Transverse colon (tissue), 4 donors: ENCODE results near the gene BANP. TPM values are rescaled to one million over a fixed set of nuclear protein-coding genes. Genes with fewer than 3 reads are reported as not detected.
"Not testable (repeated sequence)": the region's sequence is repeated elsewhere in the genome, so short reads cannot be mapped to it uniquely, and the experiment has no call there.

Source experiments
- DNase-seq: peaks from one replicate; pipeline ENCODE4 v3.0.0-alpha.2; 2019
- H3K27ac ChIP-seq, 4 donors: fragments of 200-600 bp; sonication (generic); 2 replicates each; pipeline ENCODE4 v1.5.1; 2016 to 2018; ENCODE audit warnings: inconsistent platforms in 4 of 4
- H3K27me3 ChIP-seq: fragments of 200-600 bp; sonication (generic); 2 replicates; pipeline ENCODE4 v1.5.1; 2017; ENCODE audit warnings: inconsistent platforms
- H3K36me3 ChIP-seq, 4 donors: fragments of 200-600 bp; sonication (generic); 2 replicates each; pipeline ENCODE4 v1.5.1; 2017 to 2019; ENCODE audit warnings: inconsistent platforms in 4 of 4
- H3K4me1 ChIP-seq, 4 donors: fragments of 200-600 bp; sonication (generic); 2 replicates each; pipeline ENCODE4 v1.5.1; 2017 to 2020; ENCODE audit warnings: inconsistent platforms in 4 of 4
- H3K4me3 ChIP-seq, 4 donors: fragments of 200-600 bp; sonication (generic); 1 replicate in 1 of 4; 2 replicates in 3 of 4; pipeline versions ENCODE4 v1.5.1 to v1.6.1; 2017 to 2019; ENCODE audit warnings: inconsistent platforms in 4 of 4
- H3K9me3 ChIP-seq, 2 donors: fragments of 200-600 bp; sonication (generic); 2 replicates each; pipeline ENCODE4 v1.5.1; 2017 to 2019; ENCODE audit warnings: inconsistent platforms in 2 of 2
- EP300 ChIP-seq: sonication (generic); formaldehyde crosslinking; IDR thresholded peaks from one replicate; pipeline ENCODE4 v1.6.1; 2017; ENCODE audit warnings: antibody characterized with exemption, low read depth
- POLR2A ChIP-seq: fragments of 450-650 bp; IDR thresholded peaks from one replicate; pipeline ENCODE4 v1.6.1; 2016; ENCODE audit warnings: antibody characterized with exemption, mild to moderate bottlenecking, moderate library complexity
- POLR2AphosphoS5 ChIP-seq, 3 donors: sonication (generic); formaldehyde crosslinking; IDR thresholded peaks; one replicate each; pipeline ENCODE4 v1.6.1; 2016; ENCODE audit warnings: antibody characterized with exemption in 3 of 3
- WGBS, 2 donors: methylation state at CpG; one replicate each; pipeline ENCODE4 v1.1.5; 2018; ENCODE audit warnings: low coverage in 1 of 2; 5-methylcytosine and 5-hydroxymethylcytosine counted together
- in situ Hi-C, 4 donors: fragments of 200-750 bp; cut with MboI; loops; one replicate each; pipeline versions ENCODE4 v1.15.0 to v1.15.1; 2017; ENCODE audit warnings: low sequenced_read_pairs in 3 of 4, low pct_ligation_motif_present in 1 of 4, low pct_unique_long_range_greater_than_20kb in 1 of 4
- intact Hi-C: fragments of 100-400 bp; cut with DNase I; formaldehyde crosslinking; loops from one replicate; pipeline ENCODE4 v1.15.1; 2023; ENCODE audit warnings: low total_unique reads
- total RNA-seq, 4 donors: library from RNA; depleted of rRNA; stranded (reverse); fragments of >200 nt; gene quantifications; one replicate each; pipeline ENCODE4 v1.1.0, GENCODE V29; 2016
- TF ChIP-seq, protein P1 (sequence below), 5 experiments: fragments of 200-600 bp in 3 of 5; fragments of 450-650 bp in 2 of 5; sonication (generic) in 3 of 5; IDR thresholded peaks; 1 replicate in 2 of 5; 2 replicates in 3 of 5; pipeline ENCODE4 v1.5.1; 2016 to 2017; ENCODE audit warnings: antibody characterized with exemption in 5 of 5, inconsistent platforms in 3 of 5, mild to moderate bottlenecking in 2 of 5, moderate library complexity in 1 of 5

BANP gene
- total RNA-seq, 4 donors from 2014 or later = 15.3 to 25.1 (median 18.7) TPM

DNA sequence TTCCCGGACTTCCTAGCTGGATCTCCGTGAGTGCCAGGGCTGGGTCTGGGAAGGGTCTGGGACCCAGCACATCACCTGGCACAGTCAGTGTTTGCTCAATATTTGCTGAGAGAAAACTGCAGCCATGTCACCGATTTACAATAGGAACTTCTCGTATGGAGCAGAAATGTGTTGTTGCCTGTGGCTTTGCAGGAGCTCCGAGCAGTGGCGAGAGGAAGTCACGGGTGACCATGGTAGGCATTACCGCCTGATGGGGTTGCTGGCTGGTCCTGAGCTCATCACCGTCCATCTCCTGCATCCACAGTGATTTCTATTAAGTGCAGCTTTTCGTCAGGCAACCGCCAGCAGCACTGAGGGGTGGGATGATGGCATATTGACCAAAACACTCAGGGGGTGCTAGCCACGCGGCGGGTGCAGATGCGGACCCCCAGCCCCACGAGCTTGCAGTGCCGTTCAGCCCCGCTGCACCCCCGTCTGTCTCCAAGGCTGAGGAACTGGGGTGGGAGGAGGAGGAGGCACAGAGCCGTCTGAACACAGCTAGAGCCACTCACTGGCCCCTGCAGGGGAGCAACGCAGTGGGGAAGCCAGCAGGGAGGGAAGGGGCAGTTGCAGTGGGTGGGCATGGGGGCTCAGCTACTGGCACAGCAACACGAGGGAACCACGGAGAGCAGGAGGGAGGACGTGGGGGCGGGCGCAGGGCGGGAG, 37.1 kb upstream of the BANP start:
- 75 to 83% methylated on average over 6 to 27 of the region's 27 CpGs for WGBS, 2 donors

DNA sequence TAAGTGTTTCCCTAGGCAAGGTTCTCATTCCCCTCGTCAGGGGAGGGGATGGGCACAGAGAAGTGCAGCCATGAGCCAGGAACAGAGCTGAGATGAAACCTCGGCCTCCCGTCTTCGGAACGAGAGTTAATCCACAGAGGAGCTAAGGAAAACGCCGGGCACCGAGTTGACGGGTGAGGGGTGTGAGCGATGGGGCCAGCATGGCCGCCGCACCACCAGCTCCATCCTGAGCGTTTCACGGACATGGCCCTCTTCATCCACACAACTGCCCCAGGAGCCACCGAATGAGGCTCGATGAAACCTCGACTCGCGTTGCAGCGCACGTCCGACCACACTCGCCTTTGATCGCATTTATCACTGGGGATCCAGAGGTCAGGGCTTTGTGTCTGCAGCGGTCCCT, 36.4 kb upstream of the BANP start:
- TF ChIP-seq POLR2A (no peak), POLR2AphosphoS5 (IDR thresholded peaks at IDR 0.05) (no peak), EP300 (no peak)
- TF ChIP-seq, protein P1, sequence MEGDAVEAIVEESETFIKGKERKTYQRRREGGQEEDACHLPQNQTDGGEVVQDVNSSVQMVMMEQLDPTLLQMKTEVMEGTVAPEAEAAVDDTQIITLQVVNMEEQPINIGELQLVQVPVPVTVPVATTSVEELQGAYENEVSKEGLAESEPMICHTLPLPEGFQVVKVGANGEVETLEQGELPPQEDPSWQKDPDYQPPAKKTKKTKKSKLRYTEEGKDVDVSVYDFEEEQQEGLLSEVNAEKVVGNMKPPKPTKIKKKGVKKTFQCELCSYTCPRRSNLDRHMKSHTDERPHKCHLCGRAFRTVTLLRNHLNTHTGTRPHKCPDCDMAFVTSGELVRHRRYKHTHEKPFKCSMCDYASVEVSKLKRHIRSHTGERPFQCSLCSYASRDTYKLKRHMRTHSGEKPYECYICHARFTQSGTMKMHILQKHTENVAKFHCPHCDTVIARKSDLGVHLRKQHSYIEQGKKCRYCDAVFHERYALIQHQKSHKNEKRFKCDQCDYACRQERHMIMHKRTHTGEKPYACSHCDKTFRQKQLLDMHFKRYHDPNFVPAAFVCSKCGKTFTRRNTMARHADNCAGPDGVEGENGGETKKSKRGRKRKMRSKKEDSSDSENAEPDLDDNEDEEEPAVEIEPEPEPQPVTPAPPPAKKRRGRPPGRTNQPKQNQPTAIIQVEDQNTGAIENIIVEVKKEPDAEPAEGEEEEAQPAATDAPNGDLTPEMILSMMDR (IDR thresholded peaks at IDR 0.05) = no peak
- no peaks in the 10 kb centered on the region for H3K9me3 ChIP-seq
- no peaks in the 10 kb centered on the region for H3K4me1 ChIP-seq
- no peak overlapping the region for H3K4me3 ChIP-seq
- intact Hi-C loops = no loop called here
- no peak for DNase-seq
- WGBS, 2 donors = 92% methylated on average over 25 of the region's 25 CpGs; no CpG with 5 or more reads in 1 of the 2 donors
- in situ Hi-C loops = loop anchor here in 1 of 4 donors (25.0 kb wide), 1 partner anchor 128 kb away; no protein-coding TSS in a partner anchor
- H3K27me3 ChIP-seq = peaks cover 10% of the 10 kb centered on the region
- no peaks in the 10 kb centered on the region for H3K36me3 ChIP-seq
- H3K27ac ChIP-seq = no peak overlapping the region

More for the DNA sequence above, 37.1 kb upstream of the BANP start:
- peaks cover 10% of the 10 kb centered on the region for H3K27me3 ChIP-seq
- H3K4me3 ChIP-seq, intact Hi-C loops, H3K27ac ChIP-seq, DNase-seq, H3K4me1 ChIP-seq, H3K9me3 ChIP-seq, H3K36me3 ChIP-seq: not testable (repeated sequence)
- in situ Hi-C loops = loop anchor here in 1 of 4 donors (25.0 kb wide), 1 partner anchor 127 kb away; no protein-coding TSS in a partner anchor

DNA sequence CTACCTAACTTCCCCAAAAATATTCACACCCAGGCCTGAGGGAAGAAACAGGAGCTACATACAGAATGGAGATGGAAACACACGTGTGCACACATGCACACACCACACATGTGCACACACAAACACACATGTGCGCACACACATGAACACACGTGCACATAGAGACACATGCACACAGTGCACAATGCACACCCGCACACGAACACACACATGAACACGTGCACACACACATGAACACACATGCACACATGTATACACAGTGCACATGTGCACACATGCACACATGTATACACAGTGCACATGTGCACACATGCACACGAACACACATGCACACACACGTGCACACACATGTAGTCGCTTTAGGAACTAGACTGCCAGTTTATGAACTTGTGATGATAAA, 33.7 kb upstream of the BANP start:
- intact Hi-C loops (no loop called here), in situ Hi-C loops (loop anchor here in 1 of 4 donors (25.0 kb wide), 1 partner anchor 130 kb away; no protein-coding TSS in a partner anchor)
- H3K27me3 ChIP-seq = peaks cover 7% of the 10 kb centered on the region
- TF ChIP-seq POLR2AphosphoS5 (IDR thresholded peaks at IDR 0.05) (no peak), EP300 (no peak), POLR2A (no peak)
- TF ChIP-seq, protein P1 (IDR thresholded peaks at IDR 0.05) = no peak
- H3K27ac ChIP-seq = no peak overlapping the region
- no peaks in the 10 kb centered on the region for H3K36me3 ChIP-seq
- 85% methylated on average over 9 of the region's 9 CpGs; no CpG with 5 or more reads in 1 of the 2 donors for WGBS, 2 donors
- no peaks in the 10 kb centered on the region for H3K4me1 ChIP-seq
- H3K4me3 ChIP-seq = no peak overlapping the region
- H3K9me3 ChIP-seq = no peaks in the 10 kb centered on the region
- DNase-seq = no peak

DNA sequence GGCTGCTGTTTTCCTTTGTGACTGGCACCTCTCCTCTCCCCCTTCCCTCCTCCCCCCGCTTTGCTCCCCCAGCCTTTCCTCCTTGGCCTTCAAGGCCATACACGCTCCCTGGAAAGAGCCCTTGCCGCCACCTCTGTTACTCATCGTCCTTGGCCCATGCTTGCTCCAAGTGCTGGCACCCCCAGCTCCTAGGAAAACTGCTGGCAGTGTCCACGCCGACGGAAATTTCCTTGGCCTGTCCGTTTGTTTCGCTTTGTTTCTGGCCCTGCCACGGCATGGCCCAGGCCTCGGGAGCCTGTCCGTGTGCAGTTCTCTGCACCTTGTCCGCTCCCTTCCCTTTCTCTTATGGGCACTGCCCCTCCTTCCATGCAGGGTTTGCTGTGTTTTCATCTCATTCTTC, 32.9 kb upstream of the BANP start:
- 83 to 93% methylated on average over 9 to 13 of the region's 13 CpGs for WGBS, 2 donors
- Histone ChIP-seq H3K9me3 (no peaks in the 10 kb centered on the region), H3K4me3 (no peak overlapping the region), H3K36me3 (no peaks in the 10 kb centered on the region), H3K4me1 (no peaks in the 10 kb centered on the region), H3K27ac (no peak overlapping the region), H3K27me3 (peaks cover 3% of the 10 kb centered on the region)
- intact Hi-C loops (no loop called here), in situ Hi-C loops (loop anchor here in 1 of 4 donors (25.0 kb wide), 1 partner anchor 131 kb away; no protein-coding TSS in a partner anchor)
- no peak for DNase-seq
- no peak for TF ChIP-seq POLR2A
- TF ChIP-seq, protein P1 (IDR thresholded peaks at IDR 0.05) = no peak
- no peak for TF ChIP-seq POLR2AphosphoS5 (IDR thresholded peaks at IDR 0.05)
- TF ChIP-seq EP300 = no peak
